Measurements from ENCODE around the gene AVP. TPM values are rescaled to one million over a fixed set of nuclear protein-coding genes. Genes with fewer than 3 reads are reported as not detected.

The AVP gene
- total and polyA plus RNA-seq, 2 of the 13 experiments (the other 11 are each of a cell fraction or from before 2014, with no cell fraction given), result 0.12 TPM; not detected in 1

GRCh38 chr20:3082955-3083952, 1.3 kb downstream of the AVP start (continued):
- TF ChIP-seq KAT7 (CRISPR knock-in tag; IDR thresholded peaks at IDR 0.05; ENCODE audit: borderline replicate concordance) (no peak), NR0B2 (CRISPR knock-in tag; IDR thresholded peaks at IDR 0.05) (peak; percentile 52; the same call in 1 of the 2 replicates), SIN3A (IDR thresholded peaks at IDR 0.05; ENCODE audit: borderline replicate concordance, low read depth, low read length) (no peak), WIZ (CRISPR knock-in tag; IDR thresholded peaks at IDR 0.05) (peak; percentile 22; the same call in 1 of the 2 replicates), GMEB2 (CRISPR knock-in tag; IDR thresholded peaks at IDR 0.05; ENCODE audit: low read depth) (no peak), ZFP90 (CRISPR knock-in tag; IDR thresholded peaks at IDR 0.05; ENCODE audit: borderline replicate concordance) (no peak), PHF8 (CRISPR knock-in tag; IDR thresholded peaks at IDR 0.05) (peak; percentile 4; the same call in 1 of the 2 replicates), ZNF687 (CRISPR knock-in tag; IDR thresholded peaks at IDR 0.05) (peak; percentile 72), ARID4A (CRISPR knock-in tag; IDR thresholded peaks at IDR 0.05; ENCODE audit: borderline replicate concordance) (no peak), POLR2AphosphoS5 (IDR thresholded peaks at IDR 0.05; ENCODE audit: low read depth, low read length) (no peak), SPEN (CRISPR knock-in tag; IDR thresholded peaks at IDR 0.05; ENCODE audit: low read depth) (peak; percentile 76), ZNF276 (CRISPR knock-in tag; IDR thresholded peaks at IDR 0.05; ENCODE audit: low read depth) (0 out of 2 replicates have a peak, but pooled peaks have one; percentile 36)

All from HepG2 (cell line).